ELF-1 (cell line): ENCODE results near the gene FGF23.

Experiments used
- DNase-seq: peaks from one replicate; pipeline ENCODE4 v3.0.0-alpha.2; 2016; ENCODE audit warnings: low read depth, low spot score

The FGF23 gene

DNA sequence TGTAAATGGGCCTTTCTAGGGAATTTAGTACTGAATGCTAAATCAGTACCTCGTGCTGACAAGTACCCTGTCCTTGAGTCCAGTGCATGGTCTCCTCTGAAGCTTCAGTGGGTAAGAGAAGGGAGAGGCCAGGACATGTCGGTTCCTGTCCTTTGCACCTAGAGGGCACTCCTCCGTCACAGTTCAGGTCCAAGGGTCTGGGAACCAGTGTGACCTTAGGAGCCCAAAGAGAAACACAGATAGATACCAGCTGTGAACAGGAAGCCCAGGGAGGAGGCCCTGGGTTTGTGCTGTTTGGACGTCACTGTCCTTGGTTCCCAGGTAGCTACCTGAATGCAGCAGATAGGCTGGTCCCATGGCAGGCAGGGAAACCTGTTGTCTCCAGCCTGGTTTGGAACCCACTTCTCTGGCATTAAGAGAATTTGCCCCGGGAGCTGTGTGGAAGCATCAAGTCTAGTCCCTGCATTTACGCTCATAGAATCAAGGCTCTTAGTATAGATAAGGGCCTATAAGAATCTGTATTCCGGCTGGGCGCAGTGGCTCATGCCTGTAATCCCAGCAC is 3.9 kb upstream of the FGF23 start:
- peak; percentile 79 for DNase-seq

DNA sequence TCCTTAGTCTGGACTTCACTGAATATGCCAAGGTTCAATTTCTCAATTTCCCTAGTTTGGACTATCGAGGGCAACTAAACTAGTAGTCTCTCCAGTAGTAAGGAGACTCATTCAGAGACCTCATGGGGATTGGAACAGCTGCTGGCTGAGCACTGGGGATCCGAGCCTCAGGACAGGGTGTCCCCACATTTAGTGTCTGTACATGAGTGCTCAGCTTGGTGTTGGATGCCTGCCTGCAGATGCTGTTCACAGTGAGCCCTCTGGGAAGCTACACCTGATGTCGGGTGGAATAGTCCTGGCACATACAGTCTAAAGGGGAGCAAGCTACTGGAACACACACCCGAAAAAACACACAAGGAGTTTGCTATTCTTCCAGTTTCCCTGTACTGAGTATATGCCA is 820 bp upstream of the FGF23 start:
- no peak for DNase-seq

DNA sequence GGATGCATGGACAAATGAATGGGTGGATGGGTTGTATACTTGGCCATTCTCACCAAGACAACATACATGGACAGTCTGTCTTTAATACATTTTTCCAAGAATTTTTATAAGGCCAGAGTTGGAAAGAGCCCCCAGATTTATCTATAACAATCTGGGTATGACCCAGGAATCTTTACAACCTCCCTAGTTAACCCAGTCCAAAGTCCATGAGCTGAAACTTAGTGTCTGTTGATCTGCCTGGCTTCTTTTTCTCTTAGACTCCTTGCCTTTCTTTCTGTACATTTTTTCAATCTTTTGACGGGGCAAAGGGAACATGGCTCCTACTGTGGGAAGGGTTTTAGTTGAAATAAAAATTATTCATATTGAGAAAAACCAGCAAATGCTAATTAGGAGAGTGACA is 740 bp downstream of the FGF23 start:
- DNase-seq = no peak

DNA sequence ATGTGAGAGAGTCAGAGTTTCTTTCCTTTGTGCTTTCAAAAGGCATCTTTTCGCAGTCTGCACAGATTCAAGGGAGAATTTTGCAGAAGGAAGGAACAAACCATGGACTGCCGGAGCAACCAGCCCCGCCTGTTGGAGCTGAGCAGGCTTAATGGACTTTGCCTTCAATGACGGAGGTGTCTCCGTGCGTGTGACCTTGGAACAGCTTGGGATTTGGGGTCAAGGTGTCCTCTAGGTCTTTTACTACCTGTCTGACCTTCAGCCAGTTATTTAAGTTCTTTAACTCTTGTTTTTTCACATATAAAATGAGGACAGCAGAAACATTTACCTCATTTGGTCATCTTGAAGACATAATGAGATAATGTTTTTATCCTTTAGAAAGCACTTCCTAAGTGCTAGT is 4.1 kb downstream of the FGF23 start:
- no peak for DNase-seq

DNA sequence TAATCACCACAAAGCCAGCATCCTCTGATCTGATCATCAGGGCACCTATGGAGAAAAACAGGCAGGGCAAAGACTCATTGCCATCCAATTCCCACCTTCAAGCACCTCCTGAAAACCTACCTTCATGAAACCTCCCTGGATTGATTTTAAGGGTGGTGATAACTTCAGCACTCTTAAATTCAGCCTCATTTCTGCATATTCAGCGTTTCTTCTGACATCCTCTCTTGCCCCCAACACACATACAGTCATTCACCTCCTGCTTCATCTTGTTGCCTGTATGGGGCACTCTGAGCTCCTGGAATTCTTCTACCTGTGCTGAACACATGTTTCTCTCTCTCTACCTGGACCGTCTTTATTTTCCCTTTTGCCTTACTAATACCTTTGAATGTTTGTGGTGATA is 6.9 kb downstream of the FGF23 start:
- DNase-seq = no peak

DNA sequence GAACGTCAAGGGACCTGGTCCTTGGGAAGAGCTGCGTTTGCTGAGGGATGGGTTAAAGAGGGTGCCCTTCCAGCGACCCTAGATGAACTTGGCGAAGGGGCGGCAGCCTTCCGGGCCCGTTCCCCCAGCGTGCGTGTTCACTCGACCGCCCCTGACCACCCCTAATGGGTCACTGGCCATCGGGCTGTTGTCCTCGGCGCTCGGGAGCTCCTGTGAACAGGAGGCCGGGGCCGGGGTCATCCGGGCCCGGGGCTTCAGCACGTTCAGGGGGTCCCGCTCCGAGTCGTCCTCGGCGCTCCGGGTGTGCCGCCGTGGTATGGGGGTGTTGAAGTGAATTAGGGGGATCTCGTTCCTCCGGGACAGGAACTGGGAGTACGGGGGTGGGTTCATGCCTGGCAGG is 9.2 kb downstream of the FGF23 start:
- no peak for DNase-seq

DNA sequence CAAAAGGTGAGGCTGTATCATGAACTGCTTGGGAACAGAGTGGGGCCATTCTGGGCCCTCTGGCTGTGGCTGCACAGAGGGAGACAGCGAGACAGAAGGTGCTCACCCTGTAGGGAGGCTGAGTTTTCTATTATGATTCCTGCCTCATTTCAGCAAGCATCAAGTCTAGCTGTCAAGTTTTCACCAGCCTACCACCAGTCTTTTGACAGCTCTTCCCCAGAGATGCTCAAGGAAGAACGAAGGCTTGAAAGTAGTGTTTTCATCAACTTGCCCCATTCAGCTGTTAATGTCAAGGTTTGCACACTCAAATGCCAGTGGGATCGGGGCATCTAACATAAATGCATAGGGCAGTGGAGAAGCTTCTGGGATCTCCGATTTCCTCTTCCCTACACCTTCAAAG is 10.0 kb downstream of the FGF23 start:
- no peak for DNase-seq

DNA sequence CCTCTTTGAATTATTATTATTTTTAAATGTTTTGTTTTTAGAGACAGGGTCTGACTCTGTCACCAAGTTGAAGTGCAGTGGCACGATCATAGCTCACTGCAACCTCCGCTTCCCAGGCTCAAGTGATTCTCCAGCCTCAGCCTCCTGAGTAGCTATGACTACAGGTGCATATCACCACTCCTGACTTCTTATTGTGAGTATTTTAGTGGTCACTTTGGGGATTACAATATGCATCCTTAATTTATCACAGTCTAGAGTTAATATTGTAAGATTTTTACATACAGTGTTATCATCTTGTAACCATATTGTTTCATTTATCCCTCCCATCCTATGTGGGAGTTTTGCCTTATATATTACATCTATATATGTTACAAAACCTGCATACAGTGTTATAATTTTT is 13.4 kb downstream of the FGF23 start:
- DNase-seq = no peak

DNA sequence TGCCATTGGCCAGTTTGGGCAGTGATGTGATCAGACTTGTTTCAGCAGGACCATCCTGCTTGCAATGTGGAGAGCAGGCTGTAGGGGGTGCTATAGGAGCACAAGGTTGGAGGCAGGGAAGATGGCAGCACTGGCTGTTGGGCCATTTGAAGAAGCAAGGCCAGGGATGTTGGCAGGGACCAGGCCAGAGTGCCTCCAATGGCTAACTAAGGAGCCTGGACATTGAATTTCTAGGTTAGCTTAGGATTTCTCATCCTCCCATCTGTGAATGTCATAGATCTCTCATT is 23.5 kb downstream of the FGF23 start:
- DNase-seq = peak; percentile 88

DNA sequence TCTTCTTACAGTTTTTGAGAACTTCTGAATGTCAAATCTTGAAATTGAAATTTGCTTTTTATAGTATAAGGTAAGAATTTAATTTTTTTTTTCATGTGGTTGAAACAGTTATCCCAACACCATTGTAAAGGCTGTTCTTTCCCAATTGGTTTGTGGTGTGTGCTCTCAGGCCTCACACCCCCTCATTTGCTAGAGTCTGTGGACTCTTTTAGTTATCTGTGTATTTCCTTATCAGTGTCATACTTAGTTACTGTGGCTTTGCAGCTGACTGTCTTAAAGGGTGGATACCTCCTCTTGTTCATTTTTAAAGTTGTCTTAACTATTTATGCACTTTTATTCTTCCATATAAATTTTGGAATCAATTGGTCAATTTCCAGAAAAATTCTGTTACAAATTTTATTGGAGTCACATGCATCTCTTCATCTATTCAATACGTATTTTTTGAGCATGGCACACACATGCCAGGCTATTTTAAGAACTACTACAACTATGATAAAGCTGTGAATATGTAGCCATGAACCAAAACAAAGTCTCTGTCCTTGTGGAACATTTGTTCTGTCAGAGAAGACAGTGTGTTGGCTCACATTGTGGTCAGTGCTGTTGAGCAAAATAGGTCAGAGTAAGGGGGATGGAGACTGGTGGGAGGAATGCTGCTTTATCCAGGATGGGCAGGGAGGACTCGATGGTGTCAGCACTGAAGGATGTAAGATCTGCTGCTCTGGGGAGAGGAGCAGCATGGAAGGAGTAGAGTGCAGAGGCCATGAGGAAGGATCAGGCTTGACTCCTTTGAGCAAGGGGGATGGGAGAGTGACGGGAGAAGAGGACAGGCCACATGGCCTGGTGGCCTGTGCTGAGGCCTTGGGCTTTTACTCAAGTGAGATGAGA is 24.1 kb downstream of the FGF23 start:
- DNase-seq = no peak

DNA sequence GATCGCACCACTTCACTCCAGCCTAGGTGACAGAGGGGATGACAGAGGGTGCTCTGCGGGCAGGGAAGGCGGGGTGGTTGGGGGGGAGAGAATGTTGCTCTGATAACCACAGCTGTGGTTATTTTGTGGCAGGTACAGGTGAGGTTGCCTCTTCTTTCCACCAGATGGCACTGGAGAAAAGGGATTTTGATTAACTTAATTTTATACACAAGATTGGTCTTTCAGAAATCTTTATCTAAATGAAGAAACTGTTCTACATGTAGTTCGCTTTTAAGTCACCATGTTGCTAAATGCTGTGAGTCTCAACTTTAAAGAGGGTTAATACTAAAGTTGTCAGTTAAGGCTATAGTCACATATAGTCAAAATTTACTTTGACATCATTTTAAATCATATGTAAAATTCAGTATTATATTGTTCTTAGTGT is 25.7 kb downstream of the FGF23 start:
- peak; percentile 21 for DNase-seq

DNA sequence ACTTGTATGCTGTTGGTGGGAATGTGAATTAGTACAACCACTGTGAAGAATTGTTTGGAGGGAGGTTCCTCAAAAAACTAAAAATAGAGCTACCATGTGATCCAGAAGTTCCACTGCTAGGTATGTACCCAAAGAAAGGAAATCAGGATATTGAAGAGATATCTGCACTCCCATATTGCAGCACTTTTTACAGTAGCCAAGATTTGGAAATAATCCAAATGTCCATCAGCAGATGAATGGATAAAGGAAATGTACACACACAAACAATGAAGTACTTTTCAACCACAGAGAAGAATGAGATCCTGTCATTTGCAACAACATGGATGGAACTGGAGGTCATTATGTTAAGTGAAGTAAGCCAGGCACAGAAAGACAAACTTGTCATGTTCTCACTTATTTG is 32.6 kb downstream of the FGF23 start:
- DNase-seq = no peak

DNA sequence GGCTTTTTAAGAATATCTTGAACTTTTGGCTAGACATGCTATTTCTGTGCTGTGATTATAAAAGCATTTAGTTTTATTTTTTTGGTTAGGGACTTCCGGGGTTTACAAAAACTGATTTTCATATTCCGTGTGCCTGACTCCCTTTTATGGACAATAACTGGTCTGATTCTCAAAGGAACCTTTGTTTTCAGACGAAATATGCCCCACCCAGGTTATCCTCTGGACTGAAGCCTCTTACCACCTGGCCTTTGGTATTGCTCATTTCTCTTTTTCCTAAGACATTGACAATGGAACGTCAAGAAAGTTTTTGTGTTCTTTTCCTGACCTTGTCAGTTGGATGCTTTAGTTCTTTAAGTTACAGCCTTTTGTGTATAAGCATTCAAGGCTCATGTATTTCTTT is 47.7 kb downstream of the FGF23 start:
- no peak for DNase-seq

DNA sequence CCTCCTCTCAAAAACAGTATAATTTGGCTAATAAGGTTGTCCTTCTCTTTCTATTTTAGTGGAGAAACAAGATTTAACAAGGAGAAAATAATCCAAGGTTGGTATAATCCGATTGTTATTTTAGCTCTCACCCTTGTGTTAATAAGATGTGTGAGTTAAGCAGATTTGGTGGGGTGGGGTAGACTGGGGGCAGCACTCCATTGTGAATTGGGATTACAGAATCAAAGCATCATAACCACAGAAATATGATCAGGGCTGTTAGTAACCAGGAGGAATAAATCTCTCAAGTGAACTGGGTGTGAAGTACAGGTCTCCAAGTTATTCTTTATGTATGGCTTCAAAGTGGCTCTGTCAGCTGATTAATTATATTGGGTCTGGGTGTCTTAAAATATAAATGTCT is 48.3 kb downstream of the FGF23 start:
- no peak for DNase-seq

DNA sequence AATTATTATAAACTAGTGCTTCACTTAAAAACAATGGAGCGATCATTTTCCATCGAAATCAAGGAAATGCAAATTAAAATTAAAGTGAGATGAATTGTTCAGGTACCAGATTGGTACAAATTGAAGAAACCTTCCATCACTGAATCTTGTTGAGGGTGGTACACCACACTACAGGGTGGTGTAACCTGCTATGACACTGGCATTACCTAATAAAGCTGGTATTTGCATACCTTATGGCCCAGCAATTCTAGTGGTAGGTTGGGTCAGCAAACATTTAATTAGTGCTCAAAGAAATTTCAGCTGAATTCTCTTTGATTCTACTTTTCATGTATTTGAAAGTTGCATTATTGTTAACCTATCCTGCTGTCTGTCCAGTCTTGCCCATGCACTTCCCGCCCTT is 49.3 kb downstream of the FGF23 start:
- no peak for DNase-seq

DNA sequence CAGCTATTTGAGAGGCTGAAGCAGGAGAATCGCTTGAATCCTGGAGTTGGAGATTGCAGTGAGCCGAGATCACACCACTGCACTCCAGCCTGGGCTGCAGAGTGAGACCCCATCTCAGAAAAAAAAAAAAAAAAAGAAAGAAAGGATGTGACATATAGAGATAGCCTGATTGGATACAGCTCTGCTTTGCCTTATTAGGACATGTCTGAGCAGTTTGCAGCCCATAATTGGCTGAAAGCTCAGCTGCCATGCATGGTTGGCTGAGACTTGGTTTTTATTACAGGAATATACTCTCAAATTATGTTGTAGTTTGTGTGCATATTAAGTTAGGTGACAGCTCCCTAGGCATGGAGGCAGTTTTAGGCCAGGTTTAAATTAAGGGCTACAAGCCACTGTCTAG is 52.2 kb downstream of the FGF23 start:
- no peak for DNase-seq

DNA sequence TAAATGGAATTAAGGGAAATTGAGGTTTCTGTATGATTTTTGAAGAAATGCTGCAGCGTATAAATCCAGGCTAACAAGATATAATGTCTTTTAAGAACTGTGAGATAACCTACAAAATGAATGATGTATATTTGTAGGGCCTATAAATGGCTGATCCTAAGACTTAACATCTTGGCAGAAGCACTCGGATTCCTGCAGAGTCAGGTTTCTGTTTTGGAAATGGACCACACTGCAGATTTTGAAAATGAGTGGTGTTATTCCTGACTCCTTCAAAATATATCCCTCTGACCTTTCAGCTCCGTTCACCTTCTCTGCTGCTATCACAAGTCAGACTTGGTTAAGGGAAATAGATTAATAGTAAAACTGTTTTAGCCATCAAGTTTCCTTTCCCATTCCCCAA is 53.5 kb downstream of the FGF23 start:
- DNase-seq = no peak

DNA sequence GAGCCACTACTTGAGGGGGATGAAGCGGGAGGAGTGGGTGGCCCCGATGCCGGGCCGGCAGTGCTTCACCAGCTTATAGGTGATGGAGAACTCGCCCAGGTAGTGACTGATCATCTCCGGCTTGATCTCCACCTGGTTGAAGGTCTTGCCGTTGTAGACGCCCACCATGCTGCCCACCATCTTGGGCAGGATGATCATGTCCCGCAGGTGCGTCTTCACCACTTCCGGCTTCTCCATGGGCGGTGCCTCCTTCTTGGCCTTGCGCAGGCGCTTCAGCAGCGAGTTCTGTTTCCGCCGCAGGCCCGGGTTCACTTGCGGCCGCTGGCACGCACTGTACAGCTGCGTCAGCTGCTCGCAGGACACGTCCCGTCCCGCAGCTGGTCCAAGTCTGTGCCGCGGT is 55.1 kb downstream of the FGF23 start:
- no peak for DNase-seq

DNA sequence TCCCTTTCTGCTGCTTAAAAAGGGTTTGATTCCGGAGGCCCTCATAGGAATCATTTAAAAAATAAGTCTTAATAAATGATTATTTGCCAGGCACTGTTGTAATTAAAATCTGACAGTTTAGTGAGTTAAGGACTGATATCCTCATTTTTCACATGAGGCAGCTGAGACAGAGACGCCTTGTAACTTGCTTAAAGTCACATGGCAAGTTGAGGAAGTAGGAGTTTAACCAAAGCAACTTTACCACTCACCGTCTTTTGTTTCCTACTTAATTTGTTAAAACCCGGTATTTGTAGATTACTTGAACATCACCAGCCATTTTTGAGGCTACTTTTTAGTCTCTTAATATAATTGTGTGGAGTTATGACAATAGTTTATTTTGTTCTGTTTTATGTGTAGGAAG is 56.1 kb downstream of the FGF23 start:
- no peak for DNase-seq

DNA sequence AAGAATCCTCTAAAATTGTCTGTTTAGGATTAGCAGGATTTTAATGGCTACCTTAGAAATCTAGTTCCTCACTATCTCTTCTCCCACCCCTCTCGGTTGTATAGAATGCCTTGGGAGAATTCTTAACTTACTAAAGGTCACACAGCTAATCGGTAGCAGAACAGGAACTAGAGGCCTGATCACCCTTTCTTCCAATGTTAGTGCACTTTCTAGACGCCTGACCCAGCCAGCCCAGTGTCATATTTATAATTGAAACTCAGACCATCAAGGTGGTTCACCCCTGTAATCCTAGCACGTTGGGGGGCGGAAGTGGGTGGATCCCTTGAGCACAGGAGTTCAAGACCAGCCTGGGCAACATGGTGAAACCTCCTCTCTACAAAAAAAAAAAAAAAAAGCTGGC is 56.8 kb downstream of the FGF23 start:
- no peak for DNase-seq

DNA sequence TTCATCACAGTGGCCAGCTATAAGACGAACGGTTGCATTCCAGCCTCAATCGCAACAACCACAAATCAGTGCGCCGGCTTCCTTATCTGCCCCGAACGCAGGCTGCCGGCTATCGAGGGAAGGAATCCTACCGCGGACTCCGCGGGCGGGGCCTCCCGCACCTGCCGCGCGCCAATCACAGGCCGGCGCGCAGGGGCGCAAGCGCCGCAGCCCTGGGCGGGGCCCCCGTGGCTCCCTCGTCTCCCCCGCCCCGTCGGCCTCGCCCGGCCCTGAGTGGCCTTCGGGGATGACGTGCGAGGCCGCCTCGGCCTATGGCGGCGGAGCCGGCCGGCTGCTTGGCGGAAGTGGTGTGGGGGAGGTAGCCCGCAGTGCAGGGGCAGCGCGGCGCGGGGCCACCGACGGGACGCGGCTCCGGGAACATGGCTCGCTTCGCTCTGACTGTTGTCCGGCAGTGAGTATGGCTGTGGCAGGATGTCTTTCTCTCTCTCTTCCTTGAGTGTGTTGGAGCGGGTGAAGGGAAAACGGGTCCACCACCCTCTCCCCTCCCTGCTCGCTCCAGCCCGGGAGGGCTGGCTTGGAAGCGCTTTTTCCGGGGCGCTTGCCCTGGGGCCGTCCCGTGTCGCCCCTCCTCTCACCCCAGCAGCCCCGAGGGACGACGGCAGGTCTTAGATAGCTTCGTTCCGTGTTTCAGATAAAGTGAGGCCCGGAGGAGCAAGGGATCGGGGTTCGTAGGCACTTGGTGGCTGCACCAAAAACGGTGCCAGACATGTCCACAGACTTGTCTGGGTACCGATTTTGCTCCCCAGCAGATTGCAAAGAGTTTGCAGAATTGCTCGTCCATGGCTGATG is 58.4 kb downstream of the FGF23 start, which contains the start of gene TIGAR:
Gene TIGAR, plus strand, starts transcription at position 361 of the 849 bp plus-strand sequence. Its CDS starts 59 bp downstream, at position 420.
- peak; percentile 98 for DNase-seq

DNA sequence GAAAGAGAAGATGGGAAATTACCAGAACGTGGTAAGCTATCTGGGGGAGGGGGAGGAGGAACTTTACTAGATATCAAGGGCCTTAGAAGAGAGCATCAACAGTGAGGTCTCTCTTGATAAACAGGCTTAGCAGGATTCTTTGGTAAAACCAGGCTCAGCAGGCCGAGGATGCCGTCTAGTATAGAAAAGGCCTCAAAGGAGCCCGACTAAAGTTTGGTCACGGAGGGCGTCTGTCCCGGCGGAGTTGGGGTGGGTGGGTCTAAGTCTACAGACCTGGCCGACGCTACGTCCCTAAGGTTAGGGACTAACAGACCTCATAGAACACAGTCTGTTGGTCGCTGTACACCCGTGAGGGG is 59.0 kb downstream of the FGF23 start:
- no peak for DNase-seq
